ENCODE data around the gene ARID2.

GRCh38 chr12:45703942-45704341 is 25.6 kb upstream of the ARID2 start:
- TF ChIP-seq BCL3 (IDR thresholded peaks at IDR 0.05; ENCODE audit: borderline replicate concordance, insufficient read depth, low read depth, low read length, poor library complexity, severe bottlenecking) = no peak
- no peak for TF ChIP-seq FOXM1 (IDR thresholded peaks at IDR 0.05; ENCODE audit: low read depth, low read length)
- no peak for TF ChIP-seq CTCF (IDR thresholded peaks at IDR 0.05 in 2 of 3, conservative IDR thresholded peaks at IDR 0.05 in 1 of 3; ENCODE audit: control insufficient read depth in 2 of 3, extremely low read depth in 1 of 3, insufficient read depth in 1 of 3, low read depth in 3 of 3, low read length in 3 of 3)
- TF ChIP-seq BRCA1 (IDR thresholded peaks at IDR 0.05; ENCODE audit: low read depth, low read length) = no peak
- TF ChIP-seq EZH2 (IDR thresholded peaks at IDR 0.05; ENCODE audit: borderline replicate concordance, control insufficient read depth, low read depth, low read length) = no peak
- TF ChIP-seq JUND (IDR thresholded peaks at IDR 0.05; ENCODE audit: low read depth, low read length) = no peak
- TF ChIP-seq POLR2A (IDR thresholded peaks at IDR 0.05; ENCODE audit: low read depth, low read length) = no peak
- TF ChIP-seq TCF12 (IDR thresholded peaks at IDR 0.05; ENCODE audit: low read depth, low read length) = no peak
- no peak for TF ChIP-seq CEBPB (IDR thresholded peaks at IDR 0.05; ENCODE audit: borderline replicate concordance in 1 of 2, low read depth in 2 of 2, low read length in 2 of 2)
- TF ChIP-seq PML (IDR thresholded peaks at IDR 0.05; ENCODE audit: low read length) = no peak
- no peak for TF ChIP-seq ZBTB4 (CRISPR knock-in tag; IDR thresholded peaks at IDR 0.05)
- no peak for TF ChIP-seq TAF1 (IDR thresholded peaks at IDR 0.05; ENCODE audit: borderline replicate concordance, low read depth, low read length)
- TF ChIP-seq JUNB (IDR thresholded peaks at IDR 0.05) = no peak
- no peak for TF ChIP-seq RELA (IDR thresholded peaks at IDR 0.05; ENCODE audit: borderline replicate concordance, partially characterized antibody)
